NCI-H1930 (cell line): Measurements from ENCODE around the gene HSPA8.
A peak's percentile ranks its signal among the peaks of the same experiment; 100 is the strongest.
"Not testable (repeated sequence)": the region's sequence is repeated elsewhere in the genome, so short reads cannot be mapped to it uniquely, and the experiment has no call there.

Experiments used
- DNase-seq, 2 experiments: peaks; one replicate each; lab custom pipeline; 2025; lab: John Stamatoyannopoulos, UW

HSPA8 gene

DNA sequence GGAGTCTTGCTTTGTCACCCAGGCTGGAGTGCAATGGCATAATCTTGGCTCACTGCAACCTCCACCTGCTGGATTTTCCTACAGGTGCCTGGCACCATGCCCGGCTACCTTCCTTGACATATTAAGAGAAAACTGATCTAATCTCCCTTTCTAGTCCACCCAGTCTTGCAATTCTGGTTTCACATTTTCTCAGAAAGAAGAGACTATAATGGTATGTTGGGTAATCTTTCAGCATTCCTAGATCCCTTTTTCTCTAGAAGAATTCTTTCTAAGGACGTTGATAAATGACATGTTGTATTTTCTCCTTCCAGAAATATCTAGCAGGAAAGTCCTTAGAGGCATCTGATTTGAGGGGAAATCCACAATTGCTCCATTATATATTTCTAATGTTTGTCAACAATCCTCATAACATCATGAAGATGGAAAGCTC is 10.4 kb upstream of the HSPA8 start:
- no peak for DNase-seq

GRCh38 chr11:123069908-123070821 is 8.2 kb upstream of the HSPA8 start:
- DNase-seq, result no peak

GRCh38 chr11:123065621-123066020 is 3.7 kb upstream of the HSPA8 start:
- DNase-seq, result no peak

- DNase-seq, result no peak
Measured at GRCh38 chr11:123063826-123064657, 2.1 kb upstream of the HSPA8 start.

GRCh38 chr11:123062892-123063825 is 1.2 kb upstream of the HSPA8 start:
- DNase-seq, result peak; percentile 39 to 46

DNA sequence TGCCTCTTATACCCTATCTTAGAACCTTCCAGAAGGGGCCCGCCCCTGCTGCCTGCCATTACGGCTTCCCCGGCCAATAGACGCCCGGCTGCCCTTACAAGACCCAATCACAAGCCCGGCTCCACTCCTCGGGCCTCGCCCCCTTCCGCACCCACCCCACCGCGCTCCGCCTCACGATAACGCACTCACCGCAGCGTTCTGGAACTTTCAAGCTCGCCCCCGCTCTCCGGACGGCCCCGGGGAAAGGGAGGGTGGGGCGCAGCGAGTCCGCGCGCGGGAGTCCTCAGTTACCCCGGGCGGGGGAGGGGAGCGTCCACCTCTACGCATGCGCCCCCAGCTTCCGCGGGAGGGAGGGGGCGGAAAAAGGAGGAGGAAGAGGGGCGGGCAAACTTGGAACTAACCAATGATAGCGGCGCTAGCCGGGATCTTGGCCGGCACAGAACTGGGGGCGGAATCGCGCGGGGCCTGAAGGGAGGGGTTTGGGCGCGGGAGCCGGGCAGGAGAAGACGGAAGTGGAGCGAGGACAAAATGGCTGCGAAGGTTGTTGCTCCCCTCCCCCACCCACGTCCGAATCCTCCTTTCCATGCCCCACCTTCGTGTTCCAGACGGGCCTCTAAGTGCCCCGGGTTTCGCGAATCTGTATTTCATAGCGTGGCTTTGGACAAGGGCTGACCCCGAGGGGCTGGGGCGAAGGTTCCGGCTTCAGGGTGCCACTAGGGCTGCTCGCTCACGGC is 389 bp upstream of the HSPA8 start:
- DNase-seq, result peak; percentile 96 to 100

- DNase-seq, result no peak
Measured at GRCh38 chr11:123060277-123061000, 1.5 kb downstream of the HSPA8 start.

GRCh38 chr11:123059041-123059920 is 2.7 kb downstream of the HSPA8 start:
- DNase-seq, result not testable (repeated sequence)

GRCh38 chr11:123057661-123058305 is 4.2 kb downstream of the HSPA8 start:
- no peak for DNase-seq

- no peak for DNase-seq
Measured at GRCh38 chr11:123056835-123057491, 5.0 kb downstream of the HSPA8 start.

DNA sequence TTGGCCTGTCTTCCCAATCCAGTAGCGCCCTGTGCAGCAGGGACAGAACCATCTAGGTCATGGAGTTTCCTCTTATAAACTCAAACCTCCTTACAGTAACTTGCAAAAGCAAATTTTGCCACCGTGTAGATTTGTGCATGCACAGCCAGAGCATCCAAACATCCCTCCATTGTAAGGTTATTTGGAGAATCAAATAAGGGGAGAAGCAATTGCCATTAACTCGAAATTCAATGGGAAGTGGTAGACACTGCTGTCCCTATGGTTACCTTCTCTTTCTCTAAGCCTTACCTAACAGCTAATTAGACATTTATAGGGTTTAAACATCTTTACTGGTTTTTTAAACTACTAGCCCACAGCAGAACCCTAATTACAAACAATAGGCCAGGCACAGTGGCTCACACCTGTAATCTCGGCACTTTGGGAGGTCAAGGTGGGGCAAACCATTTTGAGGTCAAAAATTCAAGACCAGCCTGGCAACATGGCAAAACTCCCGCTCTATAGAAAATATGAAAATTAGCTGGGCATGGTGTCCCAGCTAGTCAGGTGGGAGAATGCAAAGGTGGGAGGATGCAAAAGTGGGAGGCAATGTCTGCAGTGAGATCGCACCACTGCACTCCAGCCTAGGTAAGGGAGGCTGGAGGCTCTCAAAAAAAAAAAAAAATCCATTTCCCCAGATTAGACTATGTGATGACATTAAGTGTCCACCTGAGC is 6.6 kb downstream of the HSPA8 start:
- peak in 1 of 2 experiments; percentile 8 for DNase-seq

DNA sequence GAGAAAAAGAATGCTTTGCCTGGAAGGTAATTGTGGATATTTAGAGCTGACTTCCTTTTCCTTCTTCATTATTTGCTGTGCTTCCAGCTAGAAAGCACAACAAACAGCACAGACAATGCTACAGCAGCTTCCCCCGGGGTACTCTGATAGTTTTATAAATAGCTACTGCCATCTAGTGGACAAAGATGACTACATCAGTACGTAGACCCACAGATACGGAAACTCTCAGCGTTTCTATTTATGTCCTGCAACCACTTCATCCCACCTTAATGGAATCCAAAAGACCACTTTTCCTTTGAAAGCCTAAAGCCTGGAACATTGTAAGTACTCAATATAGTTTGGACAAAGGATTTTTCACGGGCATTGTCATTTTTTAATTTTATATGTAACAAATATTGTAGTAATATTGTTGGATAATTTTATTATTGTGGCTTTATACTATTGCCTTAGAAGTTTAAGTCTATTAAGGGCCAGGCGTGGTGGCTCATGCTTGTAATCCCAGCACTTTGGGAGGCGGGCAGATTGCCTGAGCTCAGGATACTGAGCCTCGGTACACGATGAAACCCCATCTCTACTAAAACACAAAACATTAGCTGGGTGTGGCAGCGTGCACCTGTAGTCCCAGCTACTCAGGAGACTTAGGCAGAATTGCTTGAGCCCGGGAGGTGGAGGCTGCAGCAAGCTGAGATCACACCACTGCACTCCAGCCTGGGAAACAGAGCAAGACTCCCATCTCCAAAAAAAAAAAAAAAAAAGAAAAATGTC is 7.5 kb downstream of the HSPA8 start:
- peak; percentile 58 to 72 for DNase-seq

GRCh38 chr11:123052901-123053721 is 8.8 kb downstream of the HSPA8 start:
- no peak for DNase-seq

DNA sequence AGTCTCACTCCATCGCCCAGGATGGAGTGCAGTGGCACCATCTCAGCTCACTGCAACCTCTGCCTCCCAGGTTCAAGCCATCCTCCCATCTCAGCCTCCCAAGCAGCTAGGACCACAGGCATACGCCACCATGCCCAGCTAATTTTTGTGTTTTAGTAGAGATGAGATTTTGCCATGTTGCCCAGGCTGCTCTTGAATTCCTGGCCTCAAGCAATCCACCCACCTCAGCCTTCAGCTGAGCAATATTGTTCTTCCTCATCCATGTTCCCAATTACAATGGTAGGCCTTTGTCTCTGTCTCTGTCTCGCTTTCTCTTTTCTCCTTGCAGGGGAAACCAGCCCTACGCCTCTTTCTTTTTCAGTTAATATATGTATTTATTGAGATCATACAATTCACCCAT is 10.3 kb downstream of the HSPA8 start:
- DNase-seq, result no peak

DNA sequence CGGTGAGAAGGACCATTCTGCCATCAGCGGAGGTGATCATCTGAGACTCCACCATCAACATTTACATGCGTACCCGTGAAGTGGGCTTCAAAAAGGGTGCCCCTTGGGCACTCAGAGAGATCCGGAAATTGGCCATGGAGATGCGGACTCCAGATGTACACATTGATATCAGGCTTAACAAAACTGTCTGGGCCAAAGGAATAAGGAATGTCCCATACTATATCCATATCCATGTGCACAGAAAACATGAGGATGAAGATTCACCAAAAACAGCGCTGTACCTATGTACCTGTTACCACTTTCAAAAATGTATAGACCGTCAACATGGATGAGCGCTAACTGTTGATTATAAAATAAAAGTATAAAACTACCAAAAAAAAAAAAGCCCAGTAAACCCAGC is 10.8 kb downstream of the HSPA8 start:
- DNase-seq, result no peak

DNA sequence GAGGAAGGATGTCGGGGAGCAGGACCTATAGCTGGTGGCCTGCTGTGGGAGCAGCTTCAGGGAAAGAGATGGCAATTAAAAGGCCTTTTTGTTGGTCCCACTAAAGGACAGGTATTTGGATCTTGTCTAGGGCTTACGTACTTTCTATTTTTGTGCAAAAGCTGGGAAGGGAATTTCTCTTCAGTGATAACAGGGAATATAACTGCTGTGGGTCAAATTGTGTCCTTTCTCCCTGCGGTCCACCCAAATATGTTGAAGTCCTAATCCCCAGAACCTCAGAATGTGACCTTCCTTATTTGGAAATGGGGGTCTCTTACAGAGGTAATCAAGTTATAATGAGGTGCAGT is 14.0 kb downstream of the HSPA8 start:
- DNase-seq, result no peak
